HG03571 (cell line): ENCODE data around the gene HTR3A.
"Not testable (repeated sequence)": the region's sequence is repeated elsewhere in the genome, so short reads cannot be mapped to it uniquely, and the experiment has no call there.

Experiments
- ATAC-seq: cut with Tn5 transposase; IDR thresholded peaks from one replicate; pipeline ENCODE4 v1.9.1; 2021; ENCODE audit not compliant: unreplicated experiment

The HTR3A gene

DNA sequence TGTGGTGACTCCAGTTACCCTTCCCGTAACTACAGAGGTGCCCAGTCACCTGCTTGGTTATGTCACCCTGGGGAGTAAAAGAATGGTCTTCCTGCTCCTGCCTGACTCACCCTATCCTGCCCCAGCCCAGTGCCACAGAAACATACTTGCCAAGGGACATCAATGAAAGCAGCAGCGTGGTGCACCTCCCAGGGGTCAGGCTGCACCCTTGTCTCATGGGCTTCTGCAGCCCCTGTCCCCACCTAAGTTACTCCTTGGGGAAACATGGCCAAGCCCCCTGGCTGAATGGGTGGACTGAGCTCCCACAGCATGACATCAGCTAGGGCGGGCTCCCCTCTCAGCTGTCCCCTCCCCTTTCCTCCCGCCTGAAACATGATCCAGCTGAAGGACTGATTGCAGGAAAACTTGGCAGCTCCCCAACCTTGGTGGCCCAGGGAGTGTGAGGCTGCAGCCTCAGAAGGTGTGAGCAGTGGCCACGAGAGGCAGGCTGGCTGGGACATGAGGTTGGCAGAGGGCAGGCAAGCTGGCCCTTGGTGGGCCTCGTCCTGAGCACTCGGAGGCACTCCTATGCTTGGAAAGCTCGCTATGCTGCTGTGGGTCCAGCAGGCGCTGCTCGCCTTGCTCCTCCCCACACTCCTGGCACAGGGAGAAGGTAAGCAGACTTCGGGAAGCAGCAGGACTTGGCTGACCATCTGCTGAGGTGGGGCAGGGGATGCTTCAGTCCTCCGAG is at the start of gene HTR3A:
HTR3A (plus strand) TSS at position 368 of the 730 bp plus-strand sequence; CDS start at position 586, 218 bp downstream.
- no peak for ATAC-seq

DNA sequence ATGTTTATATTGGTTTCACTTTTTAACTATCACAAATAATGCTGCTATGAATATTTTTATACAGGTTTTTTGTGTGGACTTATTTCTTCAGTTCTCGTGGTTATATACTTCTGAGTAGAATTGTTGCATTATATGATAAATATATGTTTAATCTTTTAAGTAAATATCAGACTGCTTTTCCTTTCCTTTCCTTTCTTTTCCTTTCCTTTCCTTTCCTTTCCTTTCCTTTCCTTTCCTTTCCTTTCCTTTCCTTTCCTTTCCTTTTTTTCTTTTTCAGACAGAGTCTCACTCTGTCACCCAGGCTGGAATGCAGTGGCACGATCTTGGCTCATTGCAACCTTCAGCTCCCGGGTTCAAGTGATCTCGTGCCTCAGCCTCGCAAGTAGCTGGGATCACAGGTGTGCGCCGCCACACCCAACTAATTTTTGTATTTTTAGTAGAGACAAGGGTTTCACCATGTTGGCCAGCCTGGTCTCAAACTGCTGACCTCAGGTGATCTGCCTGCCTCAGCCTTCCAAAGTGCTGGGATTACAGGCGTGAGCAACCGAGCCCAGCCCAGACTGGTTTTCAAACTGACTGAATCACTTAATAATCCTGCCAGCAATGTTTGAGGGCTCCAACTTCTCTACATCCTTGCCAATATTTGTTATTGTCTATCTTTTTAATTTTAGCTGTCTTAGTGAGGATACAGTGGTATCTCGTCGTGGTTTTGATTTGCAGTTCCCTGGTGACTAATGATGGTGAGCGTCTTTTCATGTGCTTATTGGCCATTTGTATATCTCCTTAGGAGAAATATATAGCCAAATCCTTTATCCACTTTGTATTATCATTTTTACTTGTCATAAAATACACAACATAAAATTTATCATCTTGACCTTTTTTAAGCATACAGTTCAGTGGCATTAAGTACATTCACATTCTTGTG is 48.4 kb upstream of the HTR3A start:
- no peak for ATAC-seq

DNA sequence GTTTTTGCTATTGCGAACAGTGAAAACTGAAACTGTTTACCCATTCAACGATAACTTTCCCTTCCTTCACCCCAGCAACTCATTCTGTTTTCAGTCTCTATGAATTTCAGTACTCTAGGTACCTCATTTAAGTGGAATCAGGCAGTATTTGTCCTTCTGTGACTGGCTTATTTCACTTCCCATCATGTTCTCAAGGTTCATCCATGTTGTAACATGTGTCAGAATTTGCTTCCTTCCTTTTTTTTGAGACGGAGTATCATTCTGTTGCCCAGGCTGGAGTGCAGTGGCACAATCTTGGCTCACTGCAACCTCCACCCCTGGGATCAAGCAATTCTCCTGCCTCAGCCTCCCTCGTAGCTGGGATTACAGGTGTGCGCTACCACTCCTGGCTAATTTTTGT is 46.6 kb upstream of the HTR3A start:
- ATAC-seq: no peak

DNA sequence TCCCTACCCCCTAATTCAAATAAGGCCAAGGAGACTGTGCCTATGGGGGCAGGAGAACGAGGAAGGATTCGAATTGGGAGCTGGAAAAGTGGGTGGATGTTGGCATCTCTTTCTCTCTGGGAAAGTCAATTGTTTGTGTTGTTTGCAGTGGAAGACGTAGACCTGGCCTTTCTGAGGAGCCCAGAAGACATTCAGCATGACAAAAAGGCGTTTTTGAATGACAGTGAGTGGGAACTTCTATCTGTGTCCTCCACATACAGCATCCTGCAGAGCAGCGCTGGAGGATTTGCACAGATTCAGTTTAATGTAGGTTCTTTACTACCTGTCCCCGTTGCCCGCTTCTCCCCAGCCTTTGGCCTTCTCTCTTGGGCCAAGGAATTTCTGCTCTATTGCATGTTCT is 42.1 kb upstream of the HTR3A start:
- no peak for ATAC-seq

DNA sequence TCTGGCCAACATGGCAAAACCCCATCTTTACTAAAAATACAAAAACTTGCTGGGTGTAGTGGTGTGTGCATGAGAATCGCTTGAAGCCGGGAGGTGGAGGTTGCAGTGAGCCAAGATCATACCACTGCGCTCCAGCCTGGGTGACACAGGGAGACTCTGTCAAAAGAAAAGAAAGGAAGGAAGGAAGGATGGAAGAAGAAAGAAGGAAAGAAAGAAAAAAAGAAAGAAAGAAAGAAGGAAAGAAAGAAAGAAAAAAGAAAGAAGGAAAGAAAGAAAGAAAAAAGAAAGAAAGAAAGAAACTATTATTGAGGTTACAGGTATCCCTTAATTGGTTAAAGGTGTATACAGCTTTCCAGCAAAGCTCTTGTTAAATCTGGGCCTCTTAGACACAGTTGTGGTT is 40.7 kb upstream of the HTR3A start:
- ATAC-seq: not testable (repeated sequence)

DNA sequence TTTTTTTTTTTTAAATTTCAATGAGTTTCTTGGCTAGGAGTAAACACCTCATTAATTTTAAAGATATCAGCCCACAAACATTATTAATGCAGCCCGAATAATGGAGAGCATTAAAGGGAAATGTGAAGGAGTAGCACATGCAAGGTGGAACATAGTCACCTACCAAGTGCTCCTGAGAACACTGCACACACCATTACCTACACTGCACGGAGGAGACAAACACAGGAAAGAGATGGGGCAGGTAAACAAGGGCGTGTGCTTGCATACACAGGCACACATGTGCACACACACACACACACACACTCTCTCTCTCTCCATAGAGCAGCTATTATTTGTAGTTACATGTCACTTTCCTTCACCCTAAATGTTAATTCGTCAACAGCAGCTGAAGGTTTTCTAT is 40.1 kb upstream of the HTR3A start:
- no peak for ATAC-seq

DNA sequence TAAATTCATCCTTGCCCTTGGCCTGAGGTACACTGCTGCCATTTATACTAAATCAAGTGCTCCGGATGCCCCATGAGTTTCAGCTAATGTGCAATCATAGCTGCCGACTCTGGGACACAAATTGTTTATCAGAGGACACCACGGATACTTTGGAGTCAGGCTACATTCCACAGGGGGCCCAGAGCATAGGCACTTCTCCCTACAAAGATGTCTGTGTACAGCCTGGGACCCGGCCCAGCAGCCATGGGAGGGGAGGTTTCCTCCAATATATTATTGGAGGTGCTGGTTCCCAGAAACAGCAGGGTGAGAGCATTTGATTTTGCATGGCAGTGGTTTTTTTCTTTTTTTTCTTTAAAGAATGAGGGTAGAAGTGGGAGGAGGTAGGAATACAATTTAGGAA is 39.0 kb upstream of the HTR3A start:
- no peak for ATAC-seq

DNA sequence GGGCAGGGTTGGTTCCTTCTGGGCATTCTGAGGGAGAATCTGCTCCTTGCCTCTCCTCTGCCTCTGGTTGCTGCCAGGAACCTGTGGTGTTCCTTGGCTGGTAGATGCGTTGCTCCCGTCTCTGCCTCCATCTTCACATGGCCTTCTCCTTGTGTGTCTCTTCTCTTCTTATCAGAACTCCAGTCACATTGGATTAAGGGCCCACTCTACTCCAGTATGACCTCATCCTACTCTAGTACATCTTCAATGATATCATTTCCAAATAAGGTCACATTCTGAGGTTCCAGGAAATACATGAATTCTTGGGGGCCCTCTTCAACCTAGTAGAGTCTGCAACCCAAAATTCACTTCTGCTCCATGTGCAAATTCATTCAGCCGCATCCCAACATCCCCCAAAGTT is 37.0 kb upstream of the HTR3A start:
- no peak for ATAC-seq

DNA sequence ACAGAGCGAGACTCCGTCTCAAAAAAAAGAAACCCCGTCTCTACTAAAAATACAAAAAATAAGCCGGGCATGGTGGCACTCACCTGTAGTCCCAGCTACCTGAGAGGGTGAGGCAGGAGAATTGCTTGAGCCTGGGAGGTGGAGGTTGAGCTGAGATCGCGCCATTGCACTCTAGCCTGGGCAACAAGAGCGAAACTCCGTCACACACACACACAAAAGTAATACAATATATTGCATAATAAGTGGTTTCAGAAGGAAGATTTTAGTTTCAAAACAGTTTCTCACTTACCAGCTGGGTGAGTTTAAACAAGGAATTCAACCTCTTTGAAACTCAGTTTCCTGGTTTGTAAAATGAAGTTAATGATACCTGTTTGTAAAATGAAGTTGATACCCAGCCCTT is 32.7 kb upstream of the HTR3A start:
- no peak for ATAC-seq

DNA sequence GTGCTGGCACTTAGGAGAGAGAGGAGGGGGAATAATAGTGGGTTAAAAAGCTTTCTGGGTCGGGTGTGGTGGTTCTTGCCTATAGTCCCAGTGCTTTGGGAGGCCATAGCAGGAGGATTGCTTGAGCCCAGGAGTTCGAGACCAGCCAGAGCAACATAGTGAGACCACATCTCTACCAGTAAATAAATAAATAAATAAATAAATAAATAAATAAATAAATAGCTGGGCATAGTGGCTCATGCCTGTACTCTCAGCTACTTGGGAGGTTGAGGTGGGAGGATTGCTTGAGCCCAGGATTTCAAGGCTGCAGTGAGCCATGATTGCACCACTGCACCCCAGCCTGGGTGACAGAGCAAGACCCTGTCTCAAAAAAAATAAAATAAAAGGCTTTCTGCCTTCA is 28.7 kb upstream of the HTR3A start:
- not testable (repeated sequence) for ATAC-seq

DNA sequence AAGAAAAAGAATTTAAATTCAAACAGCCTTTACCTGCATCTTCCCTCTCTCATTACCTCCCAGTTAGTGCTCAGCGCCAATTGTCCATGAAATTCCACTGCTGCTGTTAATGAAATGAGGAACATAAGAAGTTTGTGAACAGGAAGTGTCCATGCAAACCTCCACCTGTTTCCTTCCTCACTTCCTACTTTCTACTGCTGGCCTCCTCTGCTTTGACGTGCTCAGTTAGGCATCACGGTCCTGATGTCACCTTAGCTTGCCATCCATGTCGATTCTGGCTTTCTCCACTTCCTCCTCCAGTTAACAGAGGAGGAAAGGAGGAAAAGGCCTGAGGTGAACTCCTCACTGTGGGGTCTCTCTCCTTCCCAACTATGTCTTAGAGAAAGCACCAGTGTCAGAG is 26.9 kb upstream of the HTR3A start:
- no peak for ATAC-seq

DNA sequence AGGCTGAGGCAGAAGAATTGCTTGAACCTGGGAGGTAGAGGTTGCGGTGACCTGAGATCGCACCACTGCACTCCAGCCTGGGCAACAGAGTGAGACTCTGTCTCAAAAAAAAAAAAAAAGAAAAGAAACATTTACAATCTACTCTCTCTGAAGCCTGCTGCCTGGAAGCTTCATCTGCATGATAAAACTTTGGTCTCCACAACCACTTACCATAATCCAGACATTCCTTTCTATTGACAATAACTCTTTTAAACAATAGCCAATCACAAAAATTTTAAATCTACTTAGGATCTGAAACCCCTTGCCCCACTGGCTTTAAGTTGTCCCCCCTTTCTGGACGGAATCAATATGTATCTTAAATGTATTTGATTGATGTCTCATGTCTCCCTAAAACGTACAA is 25.0 kb upstream of the HTR3A start:
- ATAC-seq: no peak

DNA sequence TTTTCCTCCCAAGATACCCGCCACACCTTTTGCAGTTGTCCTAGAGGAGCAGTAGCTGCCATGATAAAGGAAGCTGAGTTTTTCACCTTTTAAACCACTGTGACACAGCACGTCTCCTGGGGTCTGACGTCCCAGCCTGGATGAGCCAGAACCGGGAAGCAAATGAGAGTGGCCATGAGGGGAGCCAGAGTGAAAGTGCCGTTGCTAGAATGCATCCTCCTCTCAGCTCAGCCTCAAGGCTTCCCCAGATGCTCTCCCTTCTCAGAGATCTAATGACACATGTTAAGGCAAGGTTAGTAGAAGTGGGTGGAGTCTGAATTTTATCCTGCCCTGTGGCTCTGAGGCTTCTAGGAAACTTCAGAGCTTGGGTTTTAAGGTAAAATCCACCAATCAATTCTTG is 23.4 kb upstream of the HTR3A start:
- no peak for ATAC-seq

DNA sequence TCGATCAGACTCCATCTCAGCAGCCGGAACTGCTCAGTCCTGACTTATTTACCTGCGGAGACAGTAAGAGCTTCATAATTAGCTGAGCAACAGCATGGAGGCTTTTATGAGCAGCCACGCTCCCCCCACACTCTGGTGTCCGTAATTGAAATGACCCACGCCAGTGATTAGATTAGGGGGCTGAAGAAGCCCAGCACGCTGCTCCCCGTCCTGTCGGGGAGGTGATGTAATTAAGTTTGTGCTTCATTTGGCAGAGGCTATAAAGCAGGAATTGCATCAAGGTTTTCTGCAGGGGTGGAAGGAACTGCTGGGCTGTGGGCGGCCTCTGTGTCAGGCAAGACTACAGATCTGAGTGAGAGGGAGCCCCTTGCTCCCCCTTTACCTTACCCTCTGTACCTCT is 22.8 kb upstream of the HTR3A start:
- ATAC-seq: no peak

DNA sequence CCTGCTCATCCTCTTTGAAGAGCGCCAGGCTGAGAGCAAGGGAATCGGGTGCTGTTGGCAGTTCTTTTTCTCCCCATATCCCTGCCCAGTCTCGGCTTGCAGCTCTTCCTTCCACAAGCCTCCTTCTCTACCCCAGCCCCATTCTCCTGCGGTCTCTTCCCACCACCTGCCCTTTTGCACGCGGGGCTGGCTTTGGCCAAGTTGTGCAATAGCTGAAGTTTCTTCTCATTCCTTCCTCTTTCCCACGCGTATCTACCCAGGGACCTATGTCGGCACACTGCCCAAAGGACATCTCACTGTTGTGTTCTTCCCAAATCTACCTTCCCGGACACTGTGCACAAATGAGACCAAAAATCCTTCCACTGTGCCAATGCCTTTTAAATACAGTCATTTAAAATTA is 22.3 kb upstream of the HTR3A start:
- ATAC-seq: no peak

DNA sequence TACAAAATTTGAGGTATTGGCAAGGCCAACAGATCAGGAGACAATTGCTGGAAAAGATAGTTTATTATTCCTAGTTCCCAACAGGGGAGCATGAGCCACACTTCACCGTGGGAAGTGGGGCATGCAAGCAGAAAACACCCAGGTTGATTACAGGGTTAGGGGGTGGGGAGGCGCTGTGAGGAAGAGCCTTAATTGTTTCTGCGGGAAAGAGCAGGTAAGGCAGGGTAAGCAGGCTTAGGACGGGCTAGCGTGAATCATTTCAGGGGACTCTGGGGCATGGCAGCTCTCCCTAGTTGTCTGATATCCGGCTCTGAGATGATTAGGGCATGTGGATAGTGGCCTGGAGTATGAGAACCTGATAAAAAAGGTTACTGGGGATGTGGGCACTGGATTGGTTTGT is 20.7 kb upstream of the HTR3A start:
- no peak for ATAC-seq

DNA sequence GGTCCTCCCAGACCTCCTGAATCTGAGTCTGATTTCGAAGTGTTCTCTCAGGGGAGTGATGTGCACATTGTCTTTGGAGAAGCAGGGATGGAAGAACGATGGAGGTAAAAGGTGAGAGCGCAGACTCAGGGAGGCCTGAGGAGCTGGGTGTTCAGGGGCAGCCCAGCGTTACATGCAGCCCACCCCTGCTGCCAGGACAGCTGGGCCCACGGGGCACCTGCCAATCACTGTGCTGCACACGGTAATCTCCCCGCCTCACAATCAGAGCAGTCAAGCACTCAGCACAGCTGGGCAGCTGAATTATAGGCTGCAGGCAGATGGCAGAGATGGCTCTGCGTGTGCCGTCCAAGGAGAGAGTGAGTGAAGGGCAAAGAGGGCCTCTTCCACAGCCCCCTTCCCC is 17.9 kb upstream of the HTR3A start:
- ATAC-seq: no peak

DNA sequence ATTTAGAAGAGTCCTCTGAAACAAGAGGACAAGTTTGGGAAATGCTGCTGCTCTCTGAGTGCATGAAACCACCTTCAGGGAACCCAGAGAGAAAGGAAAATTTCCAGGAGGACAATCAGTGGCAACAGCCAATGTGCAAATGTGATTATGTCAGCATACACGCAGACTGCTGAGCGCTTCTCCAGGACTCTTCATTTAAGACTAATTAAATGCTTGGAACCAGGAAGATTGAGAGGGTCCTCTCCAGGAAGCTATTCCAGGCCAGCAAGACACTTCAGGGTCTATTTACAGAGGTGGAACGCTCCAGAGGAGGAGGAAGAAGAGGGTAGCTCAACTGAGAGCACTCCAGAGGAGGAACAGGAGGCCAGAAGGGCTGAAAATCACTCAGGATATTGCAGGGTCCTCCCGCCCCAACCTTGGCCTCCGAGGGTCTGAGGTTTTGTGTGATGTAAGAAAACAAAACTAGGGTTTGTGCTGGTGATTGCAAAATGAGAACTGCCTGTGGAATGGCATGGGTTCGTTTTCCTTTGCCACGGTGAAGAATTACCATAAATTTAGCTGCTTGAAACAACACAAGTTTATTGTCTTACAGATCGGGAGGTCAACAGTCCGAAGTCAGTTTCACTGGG is 14.1 kb upstream of the HTR3A start:
- ATAC-seq: no peak

DNA sequence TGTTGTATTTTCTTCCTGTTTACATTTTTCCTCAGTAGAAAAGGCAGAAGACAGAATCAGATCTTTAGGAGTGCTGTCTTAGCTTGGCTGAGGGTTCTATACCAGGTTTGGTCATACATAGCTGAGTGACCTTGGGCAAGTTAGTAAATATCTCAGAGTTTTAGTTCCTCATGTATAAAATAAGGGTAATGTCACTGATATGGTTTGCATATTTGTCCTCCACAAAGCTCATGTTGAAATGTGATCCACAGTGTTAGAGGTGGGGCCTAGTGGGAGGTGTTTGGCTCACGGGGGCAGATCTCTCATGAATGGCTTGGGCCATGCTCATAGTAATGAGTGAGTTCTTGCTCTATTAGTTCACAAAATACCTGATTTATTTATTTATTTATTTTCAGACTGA is 7.5 kb upstream of the HTR3A start:
- no peak for ATAC-seq

DNA sequence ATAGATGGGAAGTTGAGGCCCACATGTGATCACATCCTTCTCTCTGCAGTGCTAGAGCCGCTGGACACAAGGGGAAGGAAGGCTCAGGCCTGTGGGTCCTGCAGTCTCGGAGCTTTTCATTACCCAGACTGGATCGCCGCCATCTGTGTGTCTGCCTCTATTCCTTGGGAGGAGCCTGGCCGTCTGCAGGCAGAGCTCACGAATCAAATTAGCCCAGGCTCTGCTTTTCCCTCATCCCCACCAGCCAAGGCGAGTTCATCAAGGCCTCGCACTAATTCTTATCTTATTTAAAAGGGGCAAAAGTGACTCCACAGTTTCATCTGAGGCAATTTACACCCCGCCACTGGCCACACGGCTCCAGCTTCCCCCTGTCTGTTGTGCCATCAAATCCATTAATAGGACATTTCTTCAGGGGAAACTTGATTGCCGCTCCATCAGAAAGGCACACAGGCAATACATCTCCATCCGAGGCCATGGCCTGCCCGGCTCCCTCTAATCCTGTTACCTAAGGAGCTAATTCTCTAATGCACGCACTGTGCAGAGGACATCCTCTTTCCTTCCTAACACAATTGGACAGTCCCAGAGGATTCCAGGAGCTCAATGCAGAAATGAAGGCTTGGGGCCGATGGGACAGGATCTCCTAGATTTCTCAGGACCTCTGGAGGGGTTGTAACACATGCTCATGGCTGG is 3.3 kb upstream of the HTR3A start:
- no peak for ATAC-seq

DNA sequence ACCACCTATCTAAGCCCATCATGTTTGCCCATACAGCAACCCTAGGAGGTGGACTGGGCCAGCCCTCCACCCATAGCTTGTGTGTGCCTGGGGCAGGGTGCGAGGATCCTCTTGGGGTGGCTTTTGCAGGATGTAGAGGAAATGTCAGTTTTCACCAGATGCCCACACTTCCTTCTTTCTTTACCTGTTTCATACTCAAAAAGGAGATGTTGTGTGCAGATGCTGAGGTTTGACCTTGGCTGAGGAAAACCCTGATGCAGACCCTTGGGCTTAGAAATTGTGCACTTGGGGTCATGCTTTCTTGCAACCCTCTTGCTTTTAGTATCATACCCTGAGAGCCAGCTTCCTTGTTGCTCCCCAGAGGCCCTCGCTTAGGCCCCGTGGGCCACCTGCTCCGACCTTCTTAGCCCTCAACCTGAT is 2.2 kb downstream of the HTR3A start:
- no peak for ATAC-seq
